Stimulated activated CD4-positive, alpha-beta T cell treated with anti-CD3 and anti-CD28 coated beads, TNF-alpha, amount 100 ng/mL, for 1 hour (primary cell): ENCODE results near the gene PARD3.

Source experiments
- DNase-seq, 3 donors: peaks; one replicate each; pipeline ENCODE4 v3.0.0-alpha.2; 2020; ENCODE audit warnings: low read depth in 3 of 3, low spot score in 1 of 3

The PARD3 gene

DNA sequence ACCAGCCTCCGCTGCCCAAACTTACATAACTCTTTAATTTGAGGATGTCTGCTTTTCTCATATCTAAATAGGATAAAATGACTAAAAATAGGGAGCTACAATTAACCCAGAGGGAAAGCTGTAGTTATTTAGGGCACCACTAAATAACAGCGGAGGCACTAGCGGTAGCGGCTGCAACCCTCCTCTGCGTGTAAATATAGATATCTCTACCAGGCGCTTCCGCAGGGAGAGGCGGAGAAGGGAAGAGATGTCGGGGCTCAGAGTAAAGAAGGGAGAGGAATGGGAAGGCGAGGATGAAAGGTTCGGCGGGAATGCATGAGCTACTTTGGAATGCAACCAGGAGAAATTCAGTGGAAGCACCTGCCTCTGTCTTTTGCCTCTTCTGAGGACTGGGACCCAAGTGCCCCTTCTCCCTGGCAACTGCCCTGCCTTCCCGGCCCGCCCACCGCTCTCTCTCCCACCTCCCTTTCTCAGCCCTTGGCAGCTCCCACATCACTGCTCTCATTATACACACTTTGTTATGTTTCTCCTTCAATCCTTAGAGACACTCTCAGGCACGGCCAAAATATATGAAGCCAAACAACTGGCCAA lies 698.3 kb downstream of the PARD3 start:
- no peak for DNase-seq

DNA sequence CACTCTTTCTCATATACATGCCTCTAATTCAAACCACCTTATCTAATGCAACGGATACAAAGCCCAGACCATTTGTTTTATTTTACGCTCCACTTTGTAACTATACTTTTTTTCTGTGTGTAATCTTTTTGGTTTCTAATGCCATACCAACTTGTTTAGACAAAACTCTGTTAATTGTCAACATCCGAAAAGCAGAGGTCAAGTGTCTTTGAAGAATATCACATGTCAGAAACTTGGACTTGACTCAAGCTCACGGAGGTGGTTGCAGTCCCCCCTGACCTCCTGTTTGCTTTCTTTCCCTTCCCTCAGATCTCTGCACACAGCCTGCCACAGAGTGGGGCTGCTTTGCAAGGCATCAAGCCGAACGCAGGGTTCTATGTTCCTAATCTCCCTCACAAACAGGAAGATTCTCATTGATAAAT lies 698.9 kb downstream of the PARD3 start:
- DNase-seq, result no peak

DNA sequence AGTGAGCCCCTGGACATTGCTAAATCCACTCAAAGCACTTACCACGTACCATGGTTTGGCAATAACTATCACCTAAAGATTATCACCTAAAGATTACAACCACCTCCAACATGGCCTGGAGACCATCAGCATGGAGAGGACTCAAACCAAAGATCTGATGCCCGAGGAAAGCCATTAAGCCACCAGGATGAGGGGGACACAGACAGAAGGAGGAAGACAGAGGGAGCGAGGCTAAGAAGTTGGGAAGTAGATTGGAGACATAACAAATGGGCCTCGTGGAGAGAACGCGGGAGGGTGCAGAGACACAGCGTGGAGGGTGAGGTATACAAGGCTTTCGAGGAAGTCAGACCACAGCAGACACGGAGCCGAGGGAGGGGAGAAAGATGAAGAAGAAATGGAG lies 700.2 kb downstream of the PARD3 start:
- no peak for DNase-seq

DNA sequence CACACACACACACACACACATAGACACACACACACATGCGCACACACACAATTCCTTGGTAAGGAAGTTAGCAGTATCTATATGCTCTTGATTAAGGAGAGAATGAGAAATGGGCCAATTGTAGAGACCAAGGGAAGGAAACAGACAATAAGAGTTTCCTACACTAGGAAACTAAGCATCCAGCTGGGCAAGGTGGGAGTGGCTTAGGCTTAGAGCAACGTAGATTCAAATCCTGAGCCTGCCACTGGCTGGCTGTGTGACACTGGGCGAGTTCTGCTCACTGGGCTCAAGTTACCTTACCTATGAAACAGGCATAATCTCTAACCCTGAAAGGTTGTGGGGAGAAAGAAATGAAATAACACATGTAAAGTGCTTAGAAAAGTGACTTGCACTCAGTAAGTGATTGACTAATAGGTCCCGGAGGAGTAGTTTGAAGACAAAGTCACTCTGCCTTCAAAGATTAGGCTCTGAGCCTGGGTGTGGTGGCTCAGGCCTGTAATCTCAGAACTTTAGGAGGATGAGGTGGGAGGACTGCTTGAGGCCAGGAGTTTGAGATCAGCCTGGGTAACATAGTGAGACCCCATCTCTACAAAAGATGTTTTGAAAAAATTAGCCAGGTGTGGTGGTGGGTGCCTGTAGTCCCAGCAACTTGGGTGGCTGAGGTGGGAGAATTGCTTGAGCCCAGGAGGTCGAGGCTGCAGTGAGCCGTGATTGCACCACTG lies 701.4 kb downstream of the PARD3 start:
- DNase-seq, result no peak

DNA sequence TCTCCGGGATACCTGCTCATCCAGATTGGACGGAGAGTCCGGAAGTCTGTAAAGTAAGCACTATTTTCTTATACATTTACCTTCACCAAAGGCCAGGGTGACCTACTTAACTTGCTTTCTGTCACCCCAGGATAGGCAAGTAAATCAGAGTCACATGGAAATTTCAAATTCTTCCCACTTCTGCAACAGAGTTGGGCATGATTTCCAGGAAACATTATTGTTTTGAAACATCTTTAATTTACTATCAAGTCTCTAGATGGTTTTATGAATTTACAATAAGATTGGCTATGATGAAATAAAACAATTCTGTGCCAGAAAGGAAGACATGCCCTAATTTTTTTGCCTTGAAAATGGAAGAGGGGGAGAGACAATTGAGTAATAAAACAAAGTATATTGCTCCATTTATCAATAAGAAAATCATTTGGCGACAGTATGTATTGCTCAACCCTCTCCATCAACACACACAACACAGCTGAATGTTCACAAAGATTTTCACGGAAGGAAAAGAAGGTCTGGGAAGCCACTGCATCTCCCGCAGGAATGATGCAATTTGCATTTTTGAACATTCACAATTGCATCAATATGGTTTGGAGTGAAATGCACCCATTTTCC lies 702.8 kb downstream of the PARD3 start:
- DNase-seq, result no peak

DNA sequence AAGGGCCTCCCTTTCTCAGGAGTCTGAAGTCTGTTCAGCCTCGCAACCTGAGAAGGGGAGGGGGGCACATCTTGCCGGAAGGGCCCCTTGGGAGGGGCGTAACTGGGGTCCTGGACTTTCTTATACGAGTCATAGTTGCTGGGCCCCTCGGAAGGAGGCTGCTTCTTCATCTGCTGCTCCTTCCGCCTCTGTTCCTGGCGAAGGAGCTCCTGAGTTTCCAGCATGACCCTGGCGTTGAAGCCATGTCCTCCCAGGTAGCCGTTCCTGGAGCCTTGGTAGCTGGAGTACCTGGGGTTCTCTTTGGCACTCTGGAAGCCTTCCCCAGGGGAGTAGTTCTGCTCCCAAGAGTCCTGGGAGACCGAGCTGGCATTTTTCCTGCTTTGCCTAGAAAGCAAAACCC lies 703.9 kb downstream of the PARD3 start:
- no peak for DNase-seq

DNA sequence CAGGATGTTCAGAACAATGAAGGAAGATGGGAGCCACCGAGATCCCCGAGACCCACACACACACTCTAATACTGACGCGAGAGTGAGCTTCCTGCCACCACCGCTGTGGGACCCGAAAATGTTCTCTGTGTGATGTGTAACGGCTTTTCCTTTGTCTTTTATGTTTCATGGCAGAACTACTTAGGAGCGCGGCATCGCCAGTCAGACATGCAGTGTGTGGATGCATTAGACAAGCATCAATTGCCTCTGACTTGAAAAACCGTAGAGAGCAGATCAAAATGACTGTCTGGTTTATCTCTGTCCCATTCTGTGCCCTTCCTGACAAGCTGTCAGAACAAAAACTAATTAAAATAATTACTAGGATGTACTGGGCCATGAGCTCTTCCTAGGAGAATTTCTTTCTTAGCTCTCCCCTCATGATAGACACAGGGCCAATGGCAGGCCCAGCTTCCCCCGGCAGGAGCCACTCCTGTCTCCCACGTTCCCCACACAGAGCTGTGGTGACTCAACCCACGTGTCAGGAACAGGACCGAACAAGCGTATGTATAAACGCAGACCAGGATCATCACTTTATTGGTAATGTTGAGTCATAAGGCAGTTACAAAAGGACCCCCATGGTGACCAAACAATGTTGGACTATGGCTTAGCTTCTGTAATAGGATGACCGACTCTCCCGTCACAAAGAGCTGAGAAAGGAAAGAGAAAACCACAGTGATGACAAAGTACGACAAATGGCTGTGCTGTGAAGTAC lies 705.0 kb downstream of the PARD3 start:
- DNase-seq, result no peak

DNA sequence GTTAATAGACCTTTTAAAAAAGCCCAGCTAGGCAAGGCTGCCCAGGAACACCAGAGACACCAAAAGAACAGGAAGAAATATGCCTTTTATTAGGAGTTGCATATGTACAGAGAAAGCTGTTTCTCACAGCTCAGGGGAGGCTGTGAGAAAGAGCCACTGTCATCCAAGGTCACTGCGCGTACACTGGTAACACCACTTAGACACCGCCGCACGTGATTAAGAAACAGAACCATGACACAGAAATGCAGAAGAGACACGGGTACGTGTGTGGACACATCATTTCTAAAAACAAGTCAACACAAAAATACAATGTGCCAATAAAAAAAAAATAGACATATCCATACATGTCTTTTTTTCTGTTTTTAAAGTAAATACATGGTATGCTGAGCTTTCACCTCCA lies 705.6 kb downstream of the PARD3 start:
- DNase-seq, result no peak

DNA sequence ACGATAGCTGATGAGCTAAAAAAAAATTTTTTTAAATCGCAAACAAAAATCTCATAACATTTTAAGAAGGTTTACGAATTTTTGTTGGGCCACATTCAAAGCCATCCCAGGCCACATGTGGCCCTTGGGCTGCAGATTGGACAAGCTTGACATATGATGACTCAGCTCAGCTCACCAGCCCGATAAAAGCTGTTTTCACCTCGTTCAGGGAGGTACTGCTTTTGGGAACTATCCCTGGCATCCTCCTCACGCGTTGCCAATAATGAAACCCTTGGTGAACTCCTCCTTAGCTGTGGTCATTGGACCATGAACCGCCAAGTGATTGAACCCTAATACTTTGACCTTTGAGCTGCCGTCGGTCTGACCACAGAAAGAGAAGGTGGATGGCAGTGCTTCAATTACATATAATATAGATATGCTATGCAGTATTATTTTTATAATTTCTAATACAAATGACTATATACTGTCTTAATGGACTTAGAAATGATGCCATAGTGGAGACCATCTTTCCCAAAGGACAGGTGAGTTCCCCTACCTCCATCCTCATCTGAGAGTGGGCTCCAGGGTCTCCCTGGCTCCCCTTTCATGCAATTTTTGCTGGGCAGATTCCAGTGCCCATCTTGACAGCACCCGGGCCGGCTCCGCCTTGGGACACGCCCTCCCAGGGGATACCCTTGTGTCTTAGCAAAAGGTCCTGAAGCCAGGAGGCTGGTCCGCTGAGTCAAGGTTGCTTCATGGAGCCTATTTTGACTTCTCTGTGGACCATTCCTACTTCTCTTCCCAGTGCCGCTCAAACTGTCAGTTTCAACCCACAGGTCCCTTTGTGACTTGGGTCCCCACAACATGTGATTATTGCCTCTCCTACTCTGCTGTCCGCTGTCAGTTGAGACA lies 707.2 kb downstream of the PARD3 start:
- no peak for DNase-seq

DNA sequence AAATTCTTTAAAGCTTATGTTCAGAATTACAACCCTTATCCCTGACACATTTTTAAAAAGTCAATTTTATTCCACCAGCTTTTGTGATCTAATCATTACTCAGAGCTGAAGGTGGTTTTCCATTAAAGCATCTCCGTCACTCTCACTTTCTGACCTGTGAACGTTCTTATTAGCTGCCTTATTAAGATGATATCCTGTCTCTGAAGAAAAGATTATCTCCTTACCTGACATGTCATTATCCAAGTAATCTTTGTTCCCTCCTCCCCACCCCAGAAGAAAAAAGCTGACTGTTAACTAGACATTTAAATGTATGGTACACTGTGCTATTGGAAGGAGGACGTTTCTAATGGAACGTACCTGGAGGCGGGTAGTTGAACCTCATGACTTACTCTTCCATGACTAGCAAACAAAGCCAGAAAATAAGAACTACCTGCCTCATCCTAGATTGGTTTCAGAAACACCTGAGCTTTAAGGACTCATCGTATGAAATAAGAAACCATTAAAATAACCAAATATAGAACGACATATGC lies 708.7 kb downstream of the PARD3 start:
- DNase-seq, result no peak

DNA sequence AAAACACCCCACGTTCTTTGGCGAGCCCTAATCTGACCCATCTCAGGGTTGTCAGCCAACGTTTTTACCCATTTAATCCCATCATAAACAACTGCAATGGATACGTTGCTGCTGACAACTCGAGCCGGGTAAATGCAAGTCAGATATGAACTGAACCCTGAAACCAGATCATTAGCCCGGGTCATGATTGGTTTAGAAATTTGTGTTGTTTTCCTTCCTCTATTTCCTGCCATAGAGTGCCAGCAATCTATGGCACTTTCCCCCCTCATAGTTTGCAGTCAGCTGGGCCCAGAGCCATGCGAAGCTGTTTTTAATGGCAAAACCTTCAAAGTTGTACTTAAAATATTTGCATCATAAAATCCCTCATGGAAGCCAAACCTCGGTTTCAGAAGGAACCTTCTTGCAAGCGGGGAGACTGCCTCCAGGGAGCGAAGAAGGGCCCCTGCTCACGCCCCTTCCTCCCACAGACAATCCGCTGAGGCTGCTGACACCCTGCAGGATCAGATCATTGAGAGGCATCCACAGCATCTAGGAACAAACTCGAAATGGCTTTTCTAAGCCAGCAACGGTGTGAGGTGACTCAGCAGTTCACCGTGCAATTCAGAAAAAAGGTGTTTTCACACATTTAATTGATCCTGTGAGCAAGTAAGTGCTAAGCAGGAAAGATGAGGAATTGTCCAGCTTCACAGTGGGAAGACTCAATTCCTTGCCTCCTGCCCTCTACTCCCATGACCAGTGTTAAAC lies 710.1 kb downstream of the PARD3 start:
- DNase-seq, result no peak

DNA sequence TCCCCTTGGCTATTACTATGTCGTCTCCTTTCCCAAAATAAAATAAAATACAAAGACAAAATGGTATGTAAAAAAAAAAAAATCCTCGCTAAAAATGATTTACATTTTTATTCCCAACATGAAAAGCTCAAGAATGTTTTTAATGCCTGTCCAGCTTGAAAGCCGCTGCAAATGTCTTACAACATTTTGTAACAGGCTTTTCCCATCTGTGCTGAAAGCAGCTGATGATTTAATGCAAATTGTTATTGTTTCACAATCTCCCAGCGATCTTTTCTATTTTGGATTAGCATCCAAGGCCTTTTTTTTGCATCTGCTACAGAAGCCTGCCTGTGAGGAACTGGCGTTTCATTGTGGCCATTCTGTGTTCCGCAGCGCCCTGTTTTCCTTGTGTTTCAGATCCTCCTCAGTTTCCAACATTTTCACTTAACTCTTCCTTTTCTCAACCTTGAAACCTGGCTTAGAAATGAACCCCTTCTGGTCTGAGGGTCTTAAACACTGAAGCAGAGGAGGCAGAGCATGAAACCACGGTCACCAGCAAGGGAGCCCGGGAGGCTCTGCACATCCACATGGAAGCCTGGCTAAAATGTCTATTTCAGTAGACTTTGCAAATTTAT lies 712.1 kb downstream of the PARD3 start:
- no peak for DNase-seq

DNA sequence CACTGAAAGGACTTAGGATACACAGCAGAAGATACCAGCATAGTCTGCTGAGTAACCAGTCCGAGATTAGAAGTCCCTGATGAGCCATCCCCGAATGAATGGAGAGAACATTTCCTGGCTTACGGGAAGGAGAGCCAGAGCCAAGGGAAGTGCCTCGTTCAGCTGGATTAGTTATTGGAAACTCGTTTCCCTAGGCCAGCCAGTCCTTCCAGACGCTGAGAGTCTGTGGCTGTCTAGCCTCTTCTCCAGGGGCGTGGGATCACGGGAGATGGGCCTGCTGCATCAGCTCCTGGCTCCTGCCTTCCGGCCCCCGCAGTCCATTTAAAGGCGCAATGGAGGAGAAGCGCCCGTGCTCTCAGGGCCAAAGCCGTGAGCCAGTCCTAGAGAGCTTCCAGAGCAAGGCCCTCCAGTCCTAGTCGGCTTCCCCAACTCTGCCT lies 712.8 kb downstream of the PARD3 start:
- no peak for DNase-seq

DNA sequence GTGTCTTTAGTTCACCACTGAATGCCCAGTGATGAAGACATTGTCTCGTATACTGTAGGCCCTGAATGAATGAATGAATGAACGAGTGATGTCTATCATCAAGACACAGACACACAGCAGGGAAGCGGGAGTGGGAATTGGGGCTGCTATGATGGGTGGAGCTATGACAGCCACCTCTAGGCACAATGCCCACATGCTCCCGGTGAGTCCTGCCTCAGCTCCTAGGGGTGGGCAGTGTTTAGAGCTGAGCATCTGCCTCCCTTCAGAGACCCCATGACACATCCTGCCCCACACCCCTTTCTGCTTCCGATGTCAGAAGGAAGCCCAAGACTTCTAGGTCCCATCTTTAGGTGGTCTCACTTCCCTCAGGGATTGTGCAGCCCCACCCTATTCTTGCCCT lies 714.1 kb downstream of the PARD3 start:
- no peak for DNase-seq

DNA sequence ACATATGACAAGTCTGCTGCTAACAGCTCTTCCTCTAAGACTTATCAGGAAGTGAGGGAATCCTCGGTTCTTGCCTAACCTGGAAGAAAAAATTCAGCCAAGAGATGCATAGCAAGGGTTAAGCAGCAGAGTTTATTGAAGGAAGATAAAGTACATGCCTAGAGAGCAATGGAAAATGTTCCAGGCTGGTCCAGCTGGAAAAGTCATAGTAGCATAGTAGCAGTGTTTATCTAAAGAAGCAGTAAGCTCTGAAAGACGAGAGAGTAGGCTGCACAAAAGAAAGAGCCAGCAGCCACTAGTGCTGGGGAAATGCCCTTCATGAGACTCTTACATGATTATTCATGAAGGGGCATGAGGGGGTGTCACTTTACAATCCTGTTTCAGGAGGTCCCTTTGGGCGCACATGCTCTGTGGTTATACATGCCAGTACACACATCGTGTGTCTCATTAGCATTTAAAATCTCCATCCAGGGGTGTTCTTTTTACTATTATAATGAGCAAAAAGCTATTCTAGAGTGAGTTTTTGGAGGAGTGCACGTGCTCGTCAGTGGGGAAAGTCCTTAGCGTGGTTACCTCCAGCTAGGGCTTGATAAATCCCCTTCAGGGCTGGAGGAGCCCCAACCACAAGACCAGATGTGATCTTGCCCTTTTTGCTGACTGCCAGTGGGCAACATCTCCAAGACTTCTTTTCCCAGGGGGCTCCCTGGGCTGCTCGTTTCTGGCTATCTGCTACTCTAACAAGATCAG lies 716.1 kb downstream of the PARD3 start:
- DNase-seq, result no peak

DNA sequence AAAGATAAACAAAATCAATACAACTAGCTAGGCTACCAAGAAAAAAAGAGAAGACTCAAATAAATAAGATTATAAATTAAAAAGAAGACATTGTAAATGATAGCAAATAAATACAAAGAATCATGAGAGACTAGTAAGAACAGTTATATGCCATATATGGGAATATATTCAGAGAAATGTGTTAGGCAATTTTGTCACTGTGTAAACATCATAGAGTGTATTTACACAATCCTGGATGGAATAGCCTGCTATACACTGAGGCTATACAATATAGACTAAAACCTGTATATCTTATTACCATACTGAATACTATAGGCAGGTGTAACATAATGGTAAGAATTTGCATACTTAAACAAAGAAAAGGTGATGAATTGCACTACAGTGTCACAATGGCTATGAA lies 717.4 kb downstream of the PARD3 start:
- DNase-seq, result no peak

DNA sequence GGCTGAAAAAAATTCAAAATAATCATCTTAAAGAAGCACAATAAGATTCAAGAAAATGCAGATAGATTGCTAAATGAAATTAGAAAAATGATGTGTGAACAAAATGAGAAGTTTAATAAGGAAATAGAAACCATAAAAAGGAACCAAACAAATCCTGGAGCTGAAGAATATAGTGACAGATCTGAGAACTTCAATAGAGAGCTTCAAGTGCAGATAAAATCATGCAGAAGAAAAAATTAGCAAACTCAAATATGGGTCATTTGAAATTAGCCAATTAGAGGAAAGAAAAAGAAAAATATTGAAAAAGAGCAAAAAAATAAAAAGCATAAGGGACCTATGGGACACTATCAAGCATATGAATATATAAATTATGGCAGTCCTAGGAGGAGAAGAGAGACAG lies 720.1 kb downstream of the PARD3 start:
- no peak for DNase-seq

DNA sequence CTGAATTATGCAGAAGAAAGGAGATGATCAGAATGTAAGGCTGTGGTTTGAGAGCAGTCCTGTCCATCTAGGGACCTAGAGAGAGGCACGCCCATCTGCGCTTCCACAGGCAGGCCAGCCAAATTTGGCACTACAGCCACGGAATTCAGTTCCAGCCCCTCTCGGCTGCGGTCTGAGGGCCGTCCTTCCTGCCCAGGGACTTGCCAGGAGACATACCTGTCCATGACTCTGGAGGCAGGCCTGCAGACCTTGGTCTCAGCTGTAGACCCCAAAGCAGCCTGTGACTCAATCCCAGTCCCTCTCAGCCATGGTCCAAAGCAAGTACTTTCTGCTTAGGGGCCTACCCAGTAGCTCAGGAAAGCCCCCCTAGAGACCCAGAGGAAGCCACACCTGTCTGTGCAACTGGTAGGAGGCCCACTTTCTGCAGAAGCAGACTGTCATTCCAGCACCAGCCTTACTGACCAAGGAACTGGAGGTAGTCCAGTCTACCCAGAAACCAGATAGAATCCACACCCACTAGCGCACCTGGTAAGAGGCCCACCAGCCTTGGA lies 720.9 kb downstream of the PARD3 start:
- DNase-seq, result no peak

DNA sequence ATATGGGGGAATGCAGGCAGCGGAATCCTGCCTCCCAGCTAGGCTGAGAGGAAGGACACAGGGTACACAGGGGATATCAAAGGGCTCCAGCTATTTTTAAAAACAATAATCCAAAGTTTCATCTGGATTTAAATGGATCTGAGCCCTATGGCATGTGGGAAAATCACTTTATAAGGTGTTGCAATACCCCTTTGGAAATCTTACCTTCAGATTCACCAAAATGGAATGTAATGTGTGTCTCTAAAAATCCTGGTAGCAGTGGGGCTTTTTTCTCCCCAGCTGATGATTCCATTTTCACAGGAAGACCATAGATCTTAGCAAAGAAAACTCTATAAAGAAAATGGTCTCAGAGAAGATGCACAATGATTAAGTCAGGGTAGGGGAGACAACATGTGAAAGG lies 722.2 kb downstream of the PARD3 start:
- no peak for DNase-seq
